ENCODE measurements around the gene SRP9. TPM values are rescaled to one million over a fixed set of nuclear protein-coding genes. Genes with fewer than 3 reads are reported as not detected.

SRP9 gene
- total RNA-seq, 1 experiment from 2014 or later, result 282 TPM

GRCh38 chr1:225825607-225826007, 48.0 kb downstream of the SRP9 start:
- in situ Hi-C loops (cut with HindIII; ENCODE audit: low pct_unique_long_range_greater_than_20kb, low sequenced_read_pairs), result no loop called here
- Histone ChIP-seq H3K4me3 (ENCODE audit: low read depth in 2 of 2, low read length in 2 of 2) (no peak overlapping the region), H3K36me3 (ENCODE audit: control insufficient read depth, insufficient read depth, low read length) (no peaks in the 10 kb centered on the region), H3K9me3 (ENCODE audit: control insufficient read depth, insufficient read depth, low read depth, low read length) (no peaks in the 10 kb centered on the region), H3K4me1 (ENCODE audit: control insufficient read depth, insufficient read depth, low read length) (peaks cover 5% of the 10 kb centered on the region), H3K27me3 (ENCODE audit: control insufficient read depth, insufficient read depth, low read length) (no peaks in the 10 kb centered on the region), H3K27ac (ENCODE audit: low read length) (no peak overlapping the region)
- TF ChIP-seq REST (IDR thresholded peaks at IDR 0.05; ENCODE audit: insufficient read depth in 1 of 2, low read depth in 2 of 2, low read length in 1 of 2) (no peak), CTCF (IDR thresholded peaks at IDR 0.05) (no peak), TCF7L2 (IDR thresholded peaks at IDR 0.05; ENCODE audit: low read depth, low read length) (no peak), SIN3A (IDR thresholded peaks at IDR 0.05; ENCODE audit: borderline replicate concordance, insufficient read depth, low read depth, low read length) (no peak), POLR2AphosphoS5 (IDR thresholded peaks at IDR 0.05; ENCODE audit: low read depth, low read length) (no peak)
- ChIA-PET POLR2A (no interaction called here), CTCF (no interaction called here)
- DNase-seq (ENCODE audit: low read depth, low spot score), result no peak
- ATAC-seq, result no peak
- intact Hi-C loops (cut with micrococcal nuclease; ENCODE audit: unreplicated experiment), result no loop called here
- BruUV-seq (replicated peaks), result no TSS peak

- TF ChIP-seq CTCF (IDR thresholded peaks at IDR 0.05) (no peak), POLR2AphosphoS5 (IDR thresholded peaks at IDR 0.05; ENCODE audit: low read depth, low read length) (no peak), SIN3A (IDR thresholded peaks at IDR 0.05; ENCODE audit: borderline replicate concordance, insufficient read depth, low read depth, low read length) (no peak), TCF7L2 (IDR thresholded peaks at IDR 0.05; ENCODE audit: low read depth, low read length) (no peak), REST (IDR thresholded peaks at IDR 0.05; ENCODE audit: insufficient read depth in 1 of 2, low read depth in 2 of 2, low read length in 1 of 2) (no peak)
- no TSS peak for BruUV-seq (replicated peaks)
- no peak overlapping the region for H3K4me3 ChIP-seq (ENCODE audit: low read depth in 2 of 2, low read length in 2 of 2)
- ATAC-seq (no peak), DNase-seq (ENCODE audit: low read depth, low spot score) (no peak)
- in situ Hi-C loops (cut with HindIII; ENCODE audit: low pct_unique_long_range_greater_than_20kb, low sequenced_read_pairs) (no loop called here), intact Hi-C loops (cut with micrococcal nuclease; ENCODE audit: unreplicated experiment) (no loop called here)
- no peak overlapping the region for H3K27ac ChIP-seq (ENCODE audit: low read length)
- H3K4me1 ChIP-seq (ENCODE audit: control insufficient read depth, insufficient read depth, low read length), result 0 out of 2 replicates have a peak, but pooled peaks cover 3% of the 10 kb centered on the region
- ChIA-PET CTCF (no interaction called here), POLR2A (interaction anchor here (1.3 kb wide), 1 partner anchor 49 kb away, joined by 5 read pairs; the partner anchor contains the start of gene SRP9)
- no peaks in the 10 kb centered on the region for H3K36me3 ChIP-seq (ENCODE audit: control insufficient read depth, insufficient read depth, low read length)
- H3K27me3 ChIP-seq (ENCODE audit: control insufficient read depth, insufficient read depth, low read length), result no peaks in the 10 kb centered on the region
- H3K9me3 ChIP-seq (ENCODE audit: control insufficient read depth, insufficient read depth, low read depth, low read length), result no peaks in the 10 kb centered on the region
Measured at GRCh38 chr1:225827076-225827475, 49.5 kb downstream of the SRP9 start.

All from Panc1 (cell line).